ENCODE data around the gene KCNN3.

KCNN3 gene

DNA sequence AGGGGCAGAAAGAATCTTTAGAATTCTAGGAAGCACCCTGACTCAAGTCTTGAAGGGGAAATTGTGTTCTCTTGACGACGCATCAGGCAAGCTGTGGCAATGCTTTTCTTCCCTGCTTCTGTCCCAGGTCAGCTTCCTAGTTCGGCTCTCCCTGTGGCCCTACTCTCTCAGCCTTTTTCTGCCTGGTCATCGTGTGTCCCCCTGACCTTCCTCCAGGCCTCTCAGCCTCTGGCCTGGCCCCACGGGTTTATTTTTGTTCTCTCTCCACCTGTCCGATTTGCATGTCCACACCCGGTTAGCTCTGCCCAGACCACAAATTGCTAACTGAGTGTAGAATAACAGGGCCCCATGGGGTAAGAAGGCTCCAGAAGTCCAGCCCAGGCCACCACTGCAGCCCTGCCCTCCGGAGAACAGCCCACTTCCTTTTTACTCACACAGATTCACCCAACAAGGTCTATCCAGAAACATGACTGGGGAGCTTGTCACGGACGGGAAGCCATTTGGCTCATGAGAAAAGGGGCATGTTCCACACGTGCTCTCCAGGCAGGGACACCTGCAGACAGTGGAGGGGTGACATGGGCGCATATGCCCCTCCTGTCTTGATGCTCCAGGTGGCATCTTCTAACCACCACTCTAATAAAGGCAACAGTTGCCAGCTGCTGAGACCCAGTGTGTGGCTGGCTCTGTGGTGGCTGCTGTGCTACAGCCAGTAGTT is 9.8 kb downstream of the KCNN3 start:
- peak; percentile 66 for DNase-seq

DNA sequence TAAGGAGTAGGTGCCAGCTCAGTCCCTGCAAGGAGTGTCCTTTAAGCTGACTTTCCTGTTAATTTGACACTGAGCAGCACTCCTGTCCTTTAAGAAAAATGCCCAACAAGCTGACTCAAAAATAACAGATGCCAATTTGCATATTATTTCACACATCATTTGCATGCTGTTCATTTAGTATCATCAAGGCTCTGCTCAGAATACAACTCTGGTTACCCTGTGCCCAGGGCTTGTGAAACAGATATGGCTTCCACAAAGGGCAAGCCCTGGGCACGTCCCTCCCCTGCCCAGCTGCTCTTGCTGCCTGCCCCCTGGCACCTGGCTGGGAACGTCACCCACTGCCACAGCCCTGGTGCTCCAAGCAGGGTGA is 10.3 kb downstream of the KCNN3 start:
- peak; percentile 44 for DNase-seq

DNA sequence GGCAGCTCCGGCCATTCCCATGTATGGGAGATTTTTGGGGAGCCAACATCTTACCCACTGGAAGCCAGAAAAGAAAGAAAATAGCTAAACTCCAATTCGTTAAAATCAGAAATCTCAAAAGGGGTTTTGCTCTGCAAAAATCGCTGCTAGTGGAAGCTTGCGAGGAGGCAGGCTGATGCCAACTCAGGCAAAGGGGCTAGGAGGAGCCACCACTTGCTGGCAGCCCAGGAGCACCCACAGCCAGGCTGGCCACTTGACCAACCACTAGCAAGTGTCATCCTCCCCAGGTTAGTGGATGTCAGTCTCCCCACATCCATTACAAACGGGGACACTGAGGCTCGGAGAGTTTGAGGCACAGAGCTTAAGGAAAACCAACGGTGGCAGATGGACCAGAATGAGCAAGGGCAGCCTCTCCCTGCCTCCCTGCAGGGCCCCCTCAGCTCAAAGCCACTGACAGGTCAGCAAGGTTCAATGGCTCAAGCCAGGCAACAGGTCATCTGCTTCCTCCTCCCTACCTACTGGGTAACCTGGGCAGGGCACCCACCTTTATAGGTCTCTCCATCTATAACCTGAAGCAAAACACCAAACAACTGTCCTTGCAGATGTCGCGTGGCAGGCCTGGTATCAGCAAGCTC is 10.8 kb downstream of the KCNN3 start:
- DNase-seq: no peak

DNA sequence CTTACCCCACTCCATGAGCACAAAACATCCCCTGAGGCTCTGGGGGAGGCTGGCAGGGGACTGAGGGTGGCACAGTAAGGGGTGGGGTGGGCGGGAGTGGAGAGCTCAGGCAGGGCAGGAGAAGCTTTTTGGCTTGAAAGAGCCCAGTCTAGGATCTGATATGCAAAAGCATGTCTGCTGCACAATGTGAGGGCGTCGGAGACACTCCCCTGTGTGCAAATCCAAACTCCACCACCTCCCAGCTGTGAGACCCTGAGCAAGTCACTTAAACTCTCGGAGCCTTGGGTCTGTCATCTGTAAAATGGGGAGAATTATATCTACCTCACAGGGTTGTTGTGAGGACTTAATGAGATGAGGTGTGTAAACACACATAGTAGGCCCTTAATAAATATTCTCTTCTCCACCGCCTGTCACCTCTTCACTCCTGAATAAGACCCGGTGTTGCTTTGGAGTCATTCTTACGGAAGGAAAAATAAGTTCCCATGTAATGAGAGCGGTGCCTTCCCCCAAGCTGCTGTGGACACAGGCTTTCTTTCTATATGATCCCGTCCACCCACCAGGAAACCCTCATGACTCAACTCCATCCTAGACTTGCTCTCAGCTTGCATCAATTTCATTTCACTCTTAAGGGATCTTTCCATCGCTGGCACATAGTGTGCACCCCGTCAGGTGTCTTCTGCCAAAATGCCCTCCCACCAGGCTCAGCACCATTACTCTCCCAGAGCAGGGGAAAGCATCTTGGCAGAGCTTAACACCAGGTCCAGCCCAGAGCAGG is 12.5 kb downstream of the KCNN3 start:
- no peak for DNase-seq

DNA sequence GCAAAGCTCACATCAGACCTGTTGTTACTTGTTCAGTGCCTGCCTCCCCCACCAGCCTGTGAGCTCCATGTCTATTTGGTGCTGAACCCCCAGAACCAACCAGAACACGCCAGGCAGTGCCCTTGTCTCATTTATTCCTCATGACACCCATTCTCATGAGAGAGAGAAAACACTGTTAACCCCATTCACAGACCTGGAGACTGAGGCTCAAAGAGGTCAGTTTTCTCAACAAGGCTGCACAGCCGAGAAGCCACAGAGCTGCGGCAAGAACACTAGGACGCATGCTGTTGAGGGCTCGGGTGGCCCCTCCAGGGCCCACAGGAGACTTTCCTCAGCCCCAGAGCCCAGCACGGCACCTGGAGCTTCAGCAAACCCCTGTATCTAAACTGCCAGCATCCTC is 13.1 kb downstream of the KCNN3 start:
- DNase-seq: no peak

DNA sequence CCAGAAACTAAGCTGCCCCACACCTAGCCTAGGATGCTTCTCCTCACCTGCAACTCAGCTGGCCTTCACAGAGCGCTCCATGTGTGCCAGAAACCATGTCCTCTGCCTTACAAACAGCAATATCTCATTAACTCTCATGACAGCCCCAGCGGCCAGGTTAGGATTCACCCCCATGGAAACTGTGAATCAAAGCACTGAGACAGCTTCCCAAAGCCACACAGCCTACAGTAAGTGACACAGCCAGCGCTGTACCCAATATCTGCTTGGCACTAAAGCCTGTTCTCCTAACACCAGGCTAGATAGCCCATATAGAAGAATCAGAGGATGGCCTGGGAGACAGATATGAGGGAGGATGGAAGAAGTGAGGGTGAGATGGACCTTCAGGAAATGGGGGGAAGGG is 13.5 kb downstream of the KCNN3 start:
- no peak for DNase-seq

DNA sequence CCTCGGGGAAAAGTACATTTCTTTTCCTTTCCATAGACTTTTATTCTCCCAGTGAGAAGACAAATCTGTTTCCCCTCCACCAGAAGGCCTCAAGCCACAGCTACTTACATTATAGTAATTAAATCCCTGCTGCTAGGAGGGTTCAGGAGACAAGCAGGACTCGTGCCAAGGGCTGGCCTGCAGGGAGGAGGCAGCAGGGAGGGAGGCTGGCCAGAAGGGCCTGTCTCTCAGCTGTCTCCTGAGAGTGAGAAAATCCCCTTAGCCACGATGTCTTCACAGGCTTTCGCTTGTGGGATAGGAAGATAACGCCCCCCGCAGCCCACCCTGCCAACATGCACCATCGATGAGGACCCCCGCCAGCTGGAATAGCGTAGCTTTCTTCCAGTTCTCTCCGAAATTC is 14.0 kb downstream of the KCNN3 start:
- DNase-seq: peak; percentile 82

DNA sequence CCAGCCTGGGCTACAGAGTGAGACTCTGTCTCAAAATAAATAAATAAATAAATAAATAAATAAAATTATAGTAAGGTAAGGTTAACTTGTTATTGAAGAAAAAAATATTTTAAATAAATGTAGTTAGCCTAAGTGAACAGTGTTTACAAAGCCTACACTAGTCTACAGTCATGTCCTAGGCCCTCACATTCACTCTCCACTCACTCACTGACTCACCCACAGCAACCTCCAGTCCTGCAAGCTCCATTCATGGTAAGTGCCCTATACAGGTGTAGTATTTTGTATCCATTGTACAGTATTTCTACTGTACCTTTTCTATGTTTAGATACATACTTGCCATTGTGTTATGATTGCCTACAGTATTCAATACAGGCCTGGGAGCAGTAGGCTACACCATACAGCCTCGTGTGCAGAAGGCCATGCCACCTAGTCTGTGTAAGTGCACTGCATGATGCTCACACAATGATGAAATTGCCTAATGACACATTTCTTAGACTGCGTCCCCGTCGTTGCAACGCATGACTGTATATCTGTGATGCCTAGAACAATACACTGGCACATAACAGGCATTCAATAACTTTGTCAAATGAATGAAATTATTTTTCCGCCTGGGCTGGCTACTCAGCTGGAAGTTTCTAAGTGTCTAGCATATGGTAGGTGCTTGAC is 14.8 kb downstream of the KCNN3 start:
- DNase-seq: no peak

DNA sequence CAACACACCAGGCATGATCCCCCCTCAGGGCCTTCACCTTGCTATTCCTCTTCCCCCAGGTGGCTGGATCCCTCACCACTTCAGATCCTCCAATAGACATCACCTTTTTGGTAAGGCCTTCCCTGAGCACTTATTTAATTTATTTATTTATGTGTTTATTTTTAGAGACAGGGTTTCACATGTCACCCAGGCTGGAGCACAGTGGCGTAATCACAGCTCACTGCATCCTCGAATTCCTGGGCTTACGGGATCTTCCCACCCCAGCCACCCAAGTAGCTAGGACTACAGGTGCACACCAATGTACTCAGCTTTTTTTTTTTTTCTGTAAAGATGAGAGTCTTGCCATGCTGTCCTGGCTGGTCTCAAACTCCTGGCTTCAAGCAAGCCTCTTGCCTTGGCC is 17.2 kb downstream of the KCNN3 start:
- DNase-seq: no peak

DNA sequence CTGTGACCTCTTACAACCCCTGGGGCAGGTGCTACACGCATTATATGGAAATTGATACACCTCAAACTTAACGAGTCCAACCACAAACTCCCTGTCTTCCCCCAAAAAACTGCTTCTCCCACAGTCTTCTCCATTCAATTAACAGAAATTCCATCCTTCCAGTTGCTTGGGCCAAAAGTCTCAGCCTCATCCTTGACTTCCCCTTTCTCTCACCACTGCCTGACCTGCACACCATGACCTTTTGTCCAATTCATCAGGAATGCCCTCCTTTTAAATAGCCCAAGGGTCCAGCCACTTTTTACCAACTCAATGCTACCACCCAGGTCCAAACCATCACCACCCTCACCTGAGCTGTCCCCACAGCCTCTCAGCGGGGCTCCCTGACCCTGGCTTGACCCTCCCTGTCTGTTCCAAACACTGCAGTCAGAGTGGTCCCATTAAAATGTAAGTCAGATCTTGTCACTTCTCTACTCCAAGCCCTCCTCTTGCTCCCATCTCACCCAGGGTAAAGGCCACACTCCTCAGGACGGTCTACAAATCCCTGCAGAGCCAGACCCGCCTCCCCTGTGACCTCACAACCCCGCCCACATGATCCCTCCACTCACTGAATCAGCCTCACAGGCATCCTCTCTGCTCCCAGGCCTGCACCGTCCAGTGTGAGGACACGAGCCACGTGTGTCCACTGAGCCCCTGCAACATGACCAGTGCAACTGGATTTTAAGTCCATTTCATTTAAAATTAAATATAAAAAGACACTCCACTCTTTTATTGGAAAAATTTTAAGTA is 18.5 kb downstream of the KCNN3 start:
- DNase-seq: no peak

DNA sequence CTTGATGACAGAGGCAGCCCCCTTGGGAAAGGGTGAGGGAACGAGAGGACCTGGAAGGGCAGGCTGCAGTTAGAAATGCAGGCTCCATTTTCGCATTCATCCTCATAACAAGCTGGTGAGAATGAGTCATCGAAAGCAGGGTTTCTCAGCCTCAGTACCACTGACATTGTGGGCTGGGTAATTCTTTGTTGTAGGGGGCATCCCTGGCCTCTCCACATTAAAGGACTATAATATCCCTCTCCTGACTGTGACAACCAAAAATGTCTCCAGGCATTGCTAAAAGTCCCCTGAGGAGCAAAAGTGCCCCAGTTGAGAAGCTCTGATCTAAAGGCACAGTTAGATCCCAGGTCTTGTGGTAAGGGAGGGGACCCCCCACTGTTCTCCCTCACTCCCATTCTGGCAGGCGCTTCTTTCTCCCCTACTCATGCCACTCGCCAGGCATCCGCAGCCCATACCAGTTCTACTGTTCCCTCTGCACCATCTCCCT is 20.4 kb downstream of the KCNN3 start:
- DNase-seq: no peak

DNA sequence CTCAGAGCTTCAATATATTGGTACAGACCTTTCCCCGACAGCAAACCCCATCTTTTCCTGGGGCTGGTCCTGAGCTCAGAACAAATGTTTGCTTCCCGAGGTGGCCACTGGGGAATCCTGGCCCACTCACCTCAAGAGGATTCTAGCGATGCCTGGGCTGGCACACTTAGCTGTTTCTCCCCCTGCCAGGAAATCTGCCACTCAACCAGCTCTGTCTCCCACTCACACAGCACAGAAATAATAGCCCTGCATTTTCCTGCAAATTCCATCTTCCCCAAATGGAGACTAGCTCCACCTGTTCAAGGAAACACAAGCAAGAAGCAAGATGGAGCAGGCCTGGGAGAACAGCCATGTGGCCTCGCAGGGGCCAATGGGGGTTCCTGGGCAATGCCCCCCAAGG is 21.1 kb downstream of the KCNN3 start:
- DNase-seq: no peak

DNA sequence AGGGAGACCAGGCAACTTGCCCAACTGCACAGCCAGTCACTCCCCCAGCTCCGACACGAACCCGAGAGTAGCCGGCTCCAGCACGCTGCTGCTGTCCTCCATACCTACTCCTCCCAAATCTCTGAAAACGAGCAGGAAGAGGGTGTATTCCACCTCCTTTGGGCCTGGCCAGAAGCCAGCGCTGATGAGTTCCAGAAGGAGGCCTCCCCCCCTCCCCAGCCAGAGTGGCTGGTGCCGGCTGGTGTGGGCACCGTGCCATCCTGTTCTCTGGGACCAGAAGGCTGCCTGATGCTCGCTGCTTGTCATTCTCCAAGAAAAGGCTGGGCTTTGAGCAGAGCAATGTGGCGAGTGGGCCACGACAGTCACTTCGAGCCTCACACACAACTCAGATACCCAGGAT is 22.2 kb downstream of the KCNN3 start:
- DNase-seq: peak; percentile 78

DNA sequence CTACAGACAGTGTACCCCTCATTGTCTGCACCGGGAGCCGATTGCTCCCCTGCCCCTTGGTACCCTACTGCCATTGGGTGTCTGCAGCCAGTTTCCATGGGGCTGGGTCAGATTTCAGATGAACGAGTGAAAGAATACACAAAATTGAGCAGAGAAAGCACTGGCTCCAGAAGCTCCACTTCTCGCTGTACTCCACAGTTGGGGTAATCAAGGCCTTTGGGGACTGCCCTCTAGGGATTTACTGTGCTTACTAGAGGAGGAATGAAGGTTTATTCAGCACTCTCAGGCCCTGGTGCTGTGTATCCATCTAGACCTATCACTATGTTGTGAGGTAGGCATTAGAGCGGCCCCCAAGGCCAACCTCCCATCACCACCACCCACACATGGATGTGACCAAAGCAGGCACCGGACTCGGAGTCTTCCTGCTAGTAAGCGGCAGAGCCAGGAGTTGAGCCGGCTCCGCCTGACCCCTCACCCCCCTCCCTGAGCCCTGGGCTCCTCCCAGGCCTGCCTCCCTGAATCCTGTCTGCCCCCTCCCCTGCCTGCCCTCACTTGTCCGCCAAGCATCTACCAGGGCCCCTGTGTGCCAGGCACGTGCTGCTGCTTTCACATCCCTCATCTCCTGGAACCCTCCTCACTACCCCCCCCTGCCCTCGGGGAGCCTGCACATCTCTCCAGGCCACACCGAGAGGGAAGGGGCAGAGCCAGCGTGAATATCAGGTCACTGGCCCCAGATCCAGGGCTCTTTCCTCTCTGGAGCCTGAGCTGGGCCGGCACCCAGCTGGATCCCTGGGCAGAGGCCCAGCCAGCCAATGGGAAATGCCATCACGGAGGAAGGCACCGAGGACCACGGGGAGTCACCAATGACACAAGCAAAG is 23.3 kb downstream of the KCNN3 start:
- DNase-seq: no peak

DNA sequence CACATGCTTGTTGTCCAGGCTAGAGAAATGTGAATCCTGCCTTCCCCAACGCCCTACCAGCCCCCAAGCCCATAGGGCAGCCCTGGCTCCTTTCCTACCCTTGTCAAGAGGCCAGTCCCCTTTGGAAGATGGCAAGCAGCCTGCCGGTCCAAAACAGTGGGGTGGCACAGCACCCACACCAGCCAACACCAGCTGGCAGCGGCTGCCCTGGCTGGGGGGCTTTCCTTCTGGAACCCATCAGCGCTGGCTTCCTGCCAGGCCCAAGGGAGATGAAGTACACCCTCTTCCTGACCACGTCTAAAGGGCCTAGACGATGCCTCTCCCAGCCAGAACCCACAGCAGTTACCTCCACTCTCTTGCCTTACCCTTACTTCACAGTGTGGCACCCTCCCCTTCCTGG is 24.2 kb downstream of the KCNN3 start:
- no peak for DNase-seq

DNA sequence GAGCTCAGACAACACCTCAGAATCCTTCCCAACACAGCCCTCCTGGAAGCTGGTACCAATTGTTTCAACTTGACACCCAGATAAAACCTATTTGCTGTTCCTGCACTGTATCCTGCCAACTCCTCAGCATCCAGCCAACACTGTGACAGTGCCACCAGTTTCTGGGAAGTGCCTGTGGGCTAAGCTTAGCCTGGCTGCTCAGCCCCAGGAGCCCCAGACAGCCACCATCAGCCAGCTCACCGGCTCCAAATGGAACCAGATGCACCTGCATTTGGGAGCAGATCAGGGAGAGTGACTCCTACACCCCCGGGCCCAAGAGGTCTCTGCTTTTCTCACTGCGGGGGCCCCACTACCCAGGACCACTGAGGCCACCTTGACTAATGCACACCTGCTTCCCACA is 24.9 kb downstream of the KCNN3 start:
- DNase-seq: no peak

DNA sequence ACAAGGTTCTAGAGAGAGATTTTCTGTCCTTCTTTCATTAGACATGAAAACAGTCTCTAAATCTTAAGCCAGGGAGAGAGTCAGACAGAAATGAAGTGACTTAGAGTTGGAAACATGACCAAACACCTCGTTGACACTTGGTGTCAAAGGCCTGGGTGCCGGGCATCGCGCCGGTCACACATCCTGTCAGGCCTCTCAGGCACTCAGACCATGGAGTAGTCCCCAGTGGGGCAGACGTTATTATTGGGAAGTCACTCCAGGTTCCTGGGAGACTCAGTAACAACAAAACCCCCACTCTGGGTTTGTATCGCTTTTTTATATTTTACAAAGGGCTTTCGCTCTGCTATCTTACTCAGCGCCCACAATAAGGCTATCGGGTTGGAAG is 25.8 kb downstream of the KCNN3 start:
- DNase-seq: no peak

DNA sequence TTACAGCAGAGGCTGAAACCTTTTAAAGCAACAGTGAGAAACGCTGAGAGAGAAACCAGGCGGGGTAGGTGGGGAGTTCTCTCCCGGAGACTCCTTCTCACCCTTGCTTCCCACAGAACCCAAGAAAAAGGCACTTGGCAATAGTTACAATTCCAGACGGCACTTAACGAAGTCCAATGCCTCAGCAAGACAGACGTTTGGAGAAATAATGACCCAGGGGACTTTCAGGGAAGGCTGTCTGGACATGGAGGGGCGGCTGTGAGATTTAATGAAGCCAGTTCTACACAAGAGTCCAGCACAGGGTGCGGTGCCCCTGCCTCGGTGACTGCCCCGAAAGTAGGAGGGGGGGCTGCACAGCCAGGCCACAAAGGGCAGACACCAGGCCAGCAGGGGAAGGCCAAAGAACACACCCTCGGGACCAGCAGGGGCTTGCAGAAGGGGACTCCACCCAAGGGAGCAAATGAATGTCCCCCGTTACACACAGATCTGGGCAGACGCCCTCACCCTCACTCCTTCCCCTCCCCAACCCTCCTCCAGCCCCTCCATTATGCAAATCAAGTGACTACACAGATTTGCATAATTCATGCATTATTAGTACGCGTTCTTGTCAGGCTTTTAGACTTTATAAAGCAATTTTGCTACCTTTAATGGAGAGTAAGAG is 26.3 kb downstream of the KCNN3 start:
- no peak for DNase-seq

DNA sequence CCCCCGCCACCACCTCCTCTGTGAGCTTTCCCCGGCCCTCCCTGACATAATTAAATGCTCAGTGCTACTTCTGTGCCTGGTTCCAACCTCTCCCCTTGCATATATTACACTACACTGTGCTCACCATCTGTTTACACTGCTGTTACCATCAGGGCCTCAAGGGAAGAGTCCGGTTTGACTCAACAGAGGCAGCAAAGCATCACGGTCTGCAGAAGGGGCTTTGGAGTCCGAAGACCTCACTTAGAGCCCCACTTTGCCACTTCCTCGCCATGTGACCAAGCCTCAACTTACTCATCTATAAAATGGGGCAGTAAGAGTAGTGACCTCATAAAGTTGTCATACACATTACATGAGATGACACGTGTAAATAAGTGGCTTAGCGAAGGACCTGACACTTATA is 27.4 kb downstream of the KCNN3 start:
- DNase-seq: no peak

DNA sequence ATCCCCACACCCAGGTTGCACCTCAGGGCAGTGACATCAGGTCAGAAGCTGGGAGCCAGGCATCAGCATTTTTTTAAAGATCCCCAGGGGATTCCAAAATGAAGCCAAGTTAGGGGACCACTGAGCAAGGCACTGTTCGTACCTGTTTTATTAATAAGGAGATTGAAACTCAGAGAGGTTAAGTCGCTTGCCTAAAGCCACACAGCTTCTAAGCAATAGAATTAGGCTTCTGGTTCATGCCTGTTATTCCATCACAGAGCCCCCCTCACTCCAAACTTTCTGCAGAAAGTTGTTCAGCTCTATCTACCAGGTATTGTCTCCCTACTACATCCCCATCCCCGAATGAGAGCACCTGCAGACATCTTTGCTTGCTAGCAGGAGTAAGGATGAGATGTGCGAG is 28.7 kb downstream of the KCNN3 start:
- DNase-seq: no peak

Data from femur (tissue), 1 donor.